HepG2 (cell line): Measurements from ENCODE around the gene CIAO3. TPM values are rescaled to one million over a fixed set of nuclear protein-coding genes. Genes with fewer than 3 reads are reported as not detected.

Source experiments
- ARID2 ChIP-seq: sonication (generic); formaldehyde crosslinking; IDR thresholded peaks from 2 replicates; pipeline ENCODE4 v1.8.1; 2022; ENCODE audit warnings: mild to moderate bottlenecking, missing genetic modification reagents, borderline replicate concordance
- BORCS8-MEF2B ChIP-seq: sonication (generic); formaldehyde crosslinking; IDR thresholded peaks from 2 replicates; pipeline ENCODE4 v1.8.0; 2022; ENCODE audit warnings: mild to moderate bottlenecking, missing genetic modification reagents
- BRD4 ChIP-seq: sonication (generic); formaldehyde crosslinking; IDR thresholded peaks from 2 replicates; pipeline ENCODE4 v1.4.0; 2020; ENCODE audit warnings: missing genetic modification reagents
- FOXP1 ChIP-seq, 2 experiments: fragments of 450-650 bp in 1 of 2; IDR thresholded peaks; 2 replicates each; pipeline ENCODE4 v1.6.1; 2017 to 2018; ENCODE audit warnings: antibody characterized with exemption in 1 of 2
- JUND ChIP-seq: sonication (generic); formaldehyde crosslinking; IDR thresholded peaks from 2 replicates; pipeline ENCODE4 v1.8.0; 2022; ENCODE audit warnings: mild to moderate bottlenecking, missing genetic modification reagents
- KDM6A ChIP-seq: IDR thresholded peaks from 2 replicates; pipeline ENCODE4 v1.6.1; 2016; ENCODE audit warnings: low read depth
- KLF16 ChIP-seq, 2 experiments: sonication (generic) in 1 of 2; formaldehyde crosslinking in 1 of 2; IDR thresholded peaks; 2 replicates each; pipeline versions ENCODE4 v1.6.1 to v1.8.0; 2016 to 2023; ENCODE audit warnings: missing genetic modification reagents in 2 of 2, missing compliant biosample characterization in 1 of 2
- MAFF ChIP-seq: IDR thresholded peaks from 2 replicates; pipeline ENCODE4 v1.6.1; 2011; ENCODE audit warnings: low read depth, low read length, improper control_type of control experiment
- NFYB ChIP-seq: sonication (generic); formaldehyde crosslinking; IDR thresholded peaks from 2 replicates; pipeline ENCODE4 v1.4.0; 2020; ENCODE audit warnings: missing genetic modification reagents
- NR2F6 ChIP-seq, 2 experiments: IDR thresholded peaks; 2 replicates each; pipeline ENCODE4 v1.6.1; 2016; ENCODE audit warnings: antibody characterized with exemption in 1 of 2, mild to moderate bottlenecking in 1 of 2
- POLR2G ChIP-seq: fragments of 200-400 bp; formaldehyde crosslinking; IDR thresholded peaks from 2 replicates; pipeline ENCODE4 v1.6.1; 2018; ENCODE audit warnings: mild to moderate bottlenecking, low read depth, low read length, moderate library complexity
- SMC3 ChIP-seq: IDR thresholded peaks from 2 replicates; pipeline ENCODE4 v1.6.1; 2011; ENCODE audit warnings: low read length, improper control_type of control experiment
- TBX2 ChIP-seq: sonication (generic); formaldehyde crosslinking; IDR thresholded peaks from 2 replicates; pipeline ENCODE4 v1.5.0; 2020; ENCODE audit warnings: missing genetic modification reagents, mild to moderate bottlenecking, borderline replicate concordance
- TEAD3 ChIP-seq: optimal IDR thresholded peaks from 2 replicates; pipeline ENCODE3; 2016; ENCODE audit warnings: borderline replicate concordance
- TGIF2 ChIP-seq: IDR thresholded peaks from 2 replicates; pipeline ENCODE4 v1.6.1; 2016; ENCODE audit warnings: control low read depth, missing compliant biosample characterization
- WIZ ChIP-seq: sonication (generic); formaldehyde crosslinking; IDR thresholded peaks from 2 replicates; pipeline ENCODE4 v1.5.1; 2020; ENCODE audit warnings: mild to moderate bottlenecking, missing genetic modification reagents
- ZBTB1 ChIP-seq: sonication (generic); formaldehyde crosslinking; IDR thresholded peaks from 2 replicates; pipeline ENCODE4 v1.4.0; 2020; ENCODE audit warnings: missing genetic modification reagents, borderline replicate concordance
- ZBTB42 ChIP-seq: sonication (generic); formaldehyde crosslinking; IDR thresholded peaks from 2 replicates; pipeline ENCODE4 v1.5.0; 2020; ENCODE audit warnings: mild to moderate bottlenecking, missing genetic modification reagents
- ZC3H13 ChIP-seq: sonication (generic); formaldehyde crosslinking; IDR thresholded peaks from 2 replicates; pipeline ENCODE4 v1.8.1; 2023; ENCODE audit warnings: mild to moderate bottlenecking, missing genetic modification reagents, moderate library complexity
- ZKSCAN1 ChIP-seq: fragments of 150-350 bp; IDR thresholded peaks from 2 replicates; pipeline ENCODE4 v1.6.1; 2014; ENCODE audit warnings: low read length
- ZNF205 ChIP-seq: IDR thresholded peaks from 2 replicates; pipeline ENCODE4 v1.6.1; 2018; ENCODE audit warnings: missing biosample characterization, missing genetic modification reagents
- ZNF432 ChIP-seq: sonication (generic); formaldehyde crosslinking; IDR thresholded peaks from 2 replicates; pipeline ENCODE4 v1.5.0; 2020; ENCODE audit warnings: missing genetic modification reagents, mild to moderate bottlenecking, borderline replicate concordance
- ZNF598 ChIP-seq: sonication (generic); formaldehyde crosslinking; IDR thresholded peaks from 2 replicates; pipeline ENCODE4 v1.5.1; 2020; ENCODE audit warnings: mild to moderate bottlenecking, missing genetic modification reagents, borderline replicate concordance
- ZNF713 ChIP-seq: sonication (generic); formaldehyde crosslinking; IDR thresholded peaks from 2 replicates; pipeline ENCODE4 v1.4.0; 2020; ENCODE audit warnings: mild to moderate bottlenecking, missing genetic modification reagents
- ZNF766 ChIP-seq: sonication (generic); formaldehyde crosslinking; IDR thresholded peaks from 2 replicates; pipeline ENCODE4 v1.5.0; 2020; ENCODE audit warnings: missing genetic modification reagents, borderline replicate concordance
- polyA plus RNA-seq, 8 experiments: library from polyadenylated mRNA; depleted of rRNA in 3 of 8; stranded (reverse) in 7 of 8; unstranded in 1 of 8; fragments of >200 nt; fragmentation: Illumina TruSeq in 4 of 8; extraction: Trizol in 4 of 8; gene quantifications; 2 replicates each; pipeline versions ENCODE4 v1.2.1 to v1.2.3, GENCODE V29; 2011 to 2016; ENCODE audit warnings: low read depth in 4 of 8, missing spikeins in 1 of 8, mixed read lengths in 1 of 8; ENCODE audit not compliant: insufficient read depth in 1 of 8
- total RNA-seq, 5 experiments: library from RNA; depleted of rRNA; stranded (reverse); fragments of >200 nt; fragmentation: Illumina TruSeq; extraction: Trizol; gene quantifications; 2 replicates each; pipeline ENCODE4 v1.2.3, GENCODE V29; 2016; ENCODE audit warnings: low read depth in 1 of 5
- TF ChIP-seq, protein P1 (sequence below): sonication (generic); formaldehyde crosslinking; conservative IDR thresholded peaks from 2 replicates; pipeline ENCODE4 v1.5.0; 2020; ENCODE audit warnings: missing genetic modification reagents
- TF ChIP-seq, protein P2 (sequence below): sonication (generic); formaldehyde crosslinking; IDR thresholded peaks from 2 replicates; pipeline ENCODE4 v1.5.0; 2020; ENCODE audit warnings: missing genetic modification reagents
- TF ChIP-seq, protein P3 (sequence below): sonication (generic); formaldehyde crosslinking; IDR thresholded peaks from 2 replicates; pipeline ENCODE4 v1.4.0; 2020; ENCODE audit warnings: missing genetic modification reagents, borderline replicate concordance

The CIAO3 gene
- total and polyA plus RNA-seq, 2 of the 13 experiments (the other 11 are each of a cell fraction or from before 2014, with no cell fraction given): 21.7 to 25.0 TPM

DNA sequence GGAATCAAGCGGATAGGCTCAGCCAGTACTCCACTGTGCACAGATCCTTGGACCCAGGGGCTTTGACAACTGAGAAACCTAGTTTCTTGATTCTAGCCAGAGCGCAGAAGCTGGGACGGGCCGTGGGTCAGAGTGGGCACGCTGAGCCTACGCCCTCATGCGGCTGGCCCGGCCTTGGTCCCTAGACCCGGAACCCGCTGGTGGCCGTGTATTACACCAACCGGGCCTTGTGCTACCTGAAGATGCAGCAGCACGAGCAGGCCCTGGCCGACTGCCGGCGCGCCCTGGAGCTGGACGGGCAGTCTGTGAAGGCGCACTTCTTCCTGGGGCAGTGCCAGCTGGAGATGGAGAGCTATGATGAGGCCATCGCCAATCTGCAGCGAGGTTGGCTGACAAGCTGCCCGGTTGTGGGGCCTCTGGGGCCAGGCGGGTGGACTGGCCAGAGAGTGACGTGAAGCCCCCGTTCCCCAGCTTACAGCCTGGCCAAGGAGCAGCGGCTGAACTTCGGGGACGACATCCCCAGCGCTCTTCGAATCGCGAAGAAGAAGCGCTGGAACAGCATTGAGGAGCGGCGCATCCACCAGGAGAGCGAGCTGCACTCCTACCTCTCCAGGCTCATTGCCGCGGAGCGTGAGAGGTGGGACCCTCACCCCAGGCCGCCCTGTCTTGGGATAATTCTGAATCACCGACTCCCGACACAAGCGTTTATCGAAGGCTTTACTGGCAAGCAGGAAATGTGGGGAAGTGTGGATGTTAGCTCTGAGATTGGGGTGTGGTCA is 59.6 kb downstream of the CIAO3 start (continued):
- TF ChIP-seq, protein P1, sequence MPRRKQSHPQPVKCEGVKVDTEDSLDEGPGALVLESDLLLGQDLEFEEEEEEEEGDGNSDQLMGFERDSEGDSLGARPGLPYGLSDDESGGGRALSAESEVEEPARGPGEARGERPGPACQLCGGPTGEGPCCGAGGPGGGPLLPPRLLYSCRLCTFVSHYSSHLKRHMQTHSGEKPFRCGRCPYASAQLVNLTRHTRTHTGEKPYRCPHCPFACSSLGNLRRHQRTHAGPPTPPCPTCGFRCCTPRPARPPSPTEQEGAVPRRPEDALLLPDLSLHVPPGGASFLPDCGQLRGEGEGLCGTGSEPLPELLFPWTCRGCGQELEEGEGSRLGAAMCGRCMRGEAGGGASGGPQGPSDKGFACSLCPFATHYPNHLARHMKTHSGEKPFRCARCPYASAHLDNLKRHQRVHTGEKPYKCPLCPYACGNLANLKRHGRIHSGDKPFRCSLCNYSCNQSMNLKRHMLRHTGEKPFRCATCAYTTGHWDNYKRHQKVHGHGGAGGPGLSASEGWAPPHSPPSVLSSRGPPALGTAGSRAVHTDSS: no peak
- TF ChIP-seq ZKSCAN1 (no peak), WIZ (no peak), KLF16 (CRISPR knock-in tag; IDR thresholded peaks at IDR 0.05) (peak in 1 of 2 experiments; percentile 26; a peak in 1 of 4 replicates), TBX2 (peak; percentile 42; the same call in 1 of the 2 replicates), ZNF205 (CRISPR knock-in tag) (no peak), ZNF598 (CRISPR knock-in tag) (no peak), ZBTB1 (no peak), POLR2G (no peak), ZBTB42 (CRISPR knock-in tag) (no peak), ZC3H13 (CRISPR knock-in tag) (no peak; the same call in 1 of the 2 replicates), FOXP1 (IDR thresholded peaks at IDR 0.05) (no peak), FOXP1 (CRISPR knock-in tag; IDR thresholded peaks at IDR 0.05) (no peak), NFYB (CRISPR knock-in tag) (no peak), TGIF2 (CRISPR knock-in tag) (no peak), MAFF (no peak), TEAD3 (CRISPR knock-in tag) (no peak), ARID2 (CRISPR knock-in tag) (no peak), JUND (CRISPR knock-in tag) (no peak), BRD4 (CRISPR knock-in tag) (no peak), NR2F6 (IDR thresholded peaks at IDR 0.05) (no peak), NR2F6 (CRISPR knock-in tag; IDR thresholded peaks at IDR 0.05) (no peak), KDM6A (CRISPR knock-in tag) (no peak), ZNF713 (CRISPR knock-in tag) (0 out of 2 replicates have a peak, but pooled peaks have one; percentile 33), ZNF432 (CRISPR knock-in tag) (no peak), ZNF766 (no peak), BORCS8-MEF2B (CRISPR knock-in tag) (no peak), SMC3 (no peak)
- TF ChIP-seq, protein P2, sequence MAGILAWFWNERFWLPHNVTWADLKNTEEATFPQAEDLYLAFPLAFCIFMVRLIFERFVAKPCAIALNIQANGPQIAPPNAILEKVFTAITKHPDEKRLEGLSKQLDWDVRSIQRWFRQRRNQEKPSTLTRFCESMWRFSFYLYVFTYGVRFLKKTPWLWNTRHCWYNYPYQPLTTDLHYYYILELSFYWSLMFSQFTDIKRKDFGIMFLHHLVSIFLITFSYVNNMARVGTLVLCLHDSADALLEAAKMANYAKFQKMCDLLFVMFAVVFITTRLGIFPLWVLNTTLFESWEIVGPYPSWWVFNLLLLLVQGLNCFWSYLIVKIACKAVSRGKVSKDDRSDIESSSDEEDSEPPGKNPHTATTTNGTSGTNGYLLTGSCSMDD: no peak
- TF ChIP-seq, protein P3, sequence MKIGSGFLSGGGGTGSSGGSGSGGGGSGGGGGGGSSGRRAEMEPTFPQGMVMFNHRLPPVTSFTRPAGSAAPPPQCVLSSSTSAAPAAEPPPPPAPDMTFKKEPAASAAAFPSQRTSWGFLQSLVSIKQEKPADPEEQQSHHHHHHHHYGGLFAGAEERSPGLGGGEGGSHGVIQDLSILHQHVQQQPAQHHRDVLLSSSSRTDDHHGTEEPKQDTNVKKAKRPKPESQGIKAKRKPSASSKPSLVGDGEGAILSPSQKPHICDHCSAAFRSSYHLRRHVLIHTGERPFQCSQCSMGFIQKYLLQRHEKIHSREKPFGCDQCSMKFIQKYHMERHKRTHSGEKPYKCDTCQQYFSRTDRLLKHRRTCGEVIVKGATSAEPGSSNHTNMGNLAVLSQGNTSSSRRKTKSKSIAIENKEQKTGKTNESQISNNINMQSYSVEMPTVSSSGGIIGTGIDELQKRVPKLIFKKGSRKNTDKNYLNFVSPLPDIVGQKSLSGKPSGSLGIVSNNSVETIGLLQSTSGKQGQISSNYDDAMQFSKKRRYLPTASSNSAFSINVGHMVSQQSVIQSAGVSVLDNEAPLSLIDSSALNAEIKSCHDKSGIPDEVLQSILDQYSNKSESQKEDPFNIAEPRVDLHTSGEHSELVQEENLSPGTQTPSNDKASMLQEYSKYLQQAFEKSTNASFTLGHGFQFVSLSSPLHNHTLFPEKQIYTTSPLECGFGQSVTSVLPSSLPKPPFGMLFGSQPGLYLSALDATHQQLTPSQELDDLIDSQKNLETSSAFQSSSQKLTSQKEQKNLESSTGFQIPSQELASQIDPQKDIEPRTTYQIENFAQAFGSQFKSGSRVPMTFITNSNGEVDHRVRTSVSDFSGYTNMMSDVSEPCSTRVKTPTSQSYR (CRISPR knock-in tag): peak; percentile 12; the same call in 1 of the 2 replicates
